AG08395 (cell line): ENCODE results near the gene UPK3A.

Experiments used
- DNase-seq: peaks from one replicate; pipeline ENCODE4 v3.0.0; 2012; ENCODE audit warnings: mixed read lengths, low spot score

UPK3A gene

DNA sequence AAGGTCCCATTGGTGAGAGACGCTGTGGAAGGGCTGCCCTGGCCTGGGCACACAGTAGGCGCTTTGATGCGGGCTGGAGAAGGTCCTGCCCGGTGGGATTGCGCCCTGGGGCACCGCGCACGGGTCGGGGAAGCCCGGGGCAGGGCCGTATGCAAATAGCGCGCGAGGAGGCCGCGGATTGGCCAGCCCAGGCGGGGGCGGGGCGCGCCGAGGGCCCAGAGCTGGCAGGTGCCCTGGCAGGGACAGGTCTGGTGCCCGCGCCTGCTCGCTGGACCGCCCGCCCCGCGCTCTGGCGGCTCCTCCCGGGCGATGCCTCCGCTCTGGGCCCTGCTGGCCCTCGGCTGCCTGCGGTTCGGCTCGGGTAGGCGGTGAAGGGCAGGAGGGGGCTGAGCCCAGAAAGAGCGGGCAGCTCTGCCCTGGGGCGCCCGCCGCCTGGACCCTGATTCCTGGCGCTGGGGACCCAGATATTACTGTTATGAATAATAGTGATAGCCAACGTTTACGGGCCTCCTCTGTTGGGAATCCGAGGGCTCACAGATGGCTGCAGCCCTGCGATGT is at the start of gene UPK3A:
TSS of gene UPK3A (plus strand) at position 245 of the 558 bp plus-strand sequence. CDS start at position 310, 65 bp downstream.
- DNase-seq = no peak

GRCh38 chr22:45235101-45235777 is 49.5 kb upstream of the UPK3A start:
- no peak for DNase-seq

DNA sequence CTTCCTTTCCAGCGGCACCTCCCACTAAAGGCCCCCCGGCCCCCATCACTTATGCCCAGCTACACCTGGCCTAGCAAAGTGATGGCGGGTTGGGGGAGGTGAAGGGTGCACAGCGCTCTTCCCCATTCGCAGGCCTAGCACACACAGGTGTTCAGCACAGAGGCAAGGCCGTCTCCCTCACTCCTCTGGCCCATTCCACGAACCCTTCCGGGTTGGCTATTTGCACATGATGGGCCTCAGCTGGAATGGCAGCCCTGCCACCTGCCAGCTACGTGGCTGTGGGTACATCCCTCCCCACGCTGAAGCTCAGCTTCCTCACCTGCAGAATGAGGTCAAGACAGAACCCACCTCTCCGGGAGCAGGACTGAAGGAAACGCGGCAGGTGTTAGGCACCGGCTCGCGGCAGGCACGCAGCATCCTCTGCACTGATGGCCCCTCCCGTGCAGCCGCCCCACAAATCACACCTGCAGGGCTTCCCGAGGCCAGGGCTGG is 48.9 kb upstream of the UPK3A start:
- DNase-seq = no peak

DNA sequence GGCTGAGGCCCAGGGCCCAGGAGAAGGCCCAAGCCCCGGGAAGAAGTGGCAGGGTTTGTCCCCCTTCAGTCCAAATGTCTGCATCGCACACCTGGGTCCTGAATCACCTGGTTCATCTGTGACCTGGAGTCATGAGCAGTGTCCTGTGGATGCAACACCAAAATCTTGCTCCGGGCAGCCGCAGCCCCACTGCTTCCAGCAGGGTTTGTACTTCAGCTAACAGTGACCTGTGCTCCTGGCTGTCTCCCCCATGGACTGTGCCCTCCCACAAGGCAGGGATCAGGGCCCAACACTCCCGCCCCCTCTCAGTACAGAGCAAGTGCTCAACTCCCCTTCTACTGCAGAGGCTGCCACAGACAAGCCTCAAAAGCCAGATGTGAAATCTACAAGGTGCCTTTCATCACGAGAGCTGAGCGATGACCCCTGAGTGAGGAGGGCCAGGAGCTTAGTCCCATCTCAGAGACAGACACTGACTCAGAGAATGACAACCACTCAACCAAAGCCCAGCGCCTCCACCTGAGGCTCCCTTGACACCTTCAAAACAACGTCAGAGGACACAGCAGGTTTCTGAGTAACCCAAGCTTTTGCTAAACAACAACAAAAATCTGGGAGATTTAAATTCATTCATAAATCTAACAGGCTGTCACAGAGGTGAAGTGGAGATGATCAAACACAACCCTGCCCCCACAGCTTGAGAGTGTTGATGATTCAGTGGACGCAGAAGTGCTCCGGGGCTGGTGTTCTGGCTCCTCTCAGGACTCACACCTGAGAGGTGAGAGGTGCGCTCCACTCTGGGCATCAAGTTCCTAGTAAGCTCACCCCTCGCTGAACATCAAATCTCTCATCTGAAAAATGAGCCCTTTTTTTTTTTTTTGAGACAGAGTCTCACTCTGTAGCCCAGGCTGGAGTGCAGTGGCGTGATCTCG is 47.4 kb upstream of the UPK3A start:
- DNase-seq = no peak

- DNase-seq = no peak
These were observed 46.4 kb upstream of the UPK3A start for GRCh38 chr22:45238076-45238956.

DNA sequence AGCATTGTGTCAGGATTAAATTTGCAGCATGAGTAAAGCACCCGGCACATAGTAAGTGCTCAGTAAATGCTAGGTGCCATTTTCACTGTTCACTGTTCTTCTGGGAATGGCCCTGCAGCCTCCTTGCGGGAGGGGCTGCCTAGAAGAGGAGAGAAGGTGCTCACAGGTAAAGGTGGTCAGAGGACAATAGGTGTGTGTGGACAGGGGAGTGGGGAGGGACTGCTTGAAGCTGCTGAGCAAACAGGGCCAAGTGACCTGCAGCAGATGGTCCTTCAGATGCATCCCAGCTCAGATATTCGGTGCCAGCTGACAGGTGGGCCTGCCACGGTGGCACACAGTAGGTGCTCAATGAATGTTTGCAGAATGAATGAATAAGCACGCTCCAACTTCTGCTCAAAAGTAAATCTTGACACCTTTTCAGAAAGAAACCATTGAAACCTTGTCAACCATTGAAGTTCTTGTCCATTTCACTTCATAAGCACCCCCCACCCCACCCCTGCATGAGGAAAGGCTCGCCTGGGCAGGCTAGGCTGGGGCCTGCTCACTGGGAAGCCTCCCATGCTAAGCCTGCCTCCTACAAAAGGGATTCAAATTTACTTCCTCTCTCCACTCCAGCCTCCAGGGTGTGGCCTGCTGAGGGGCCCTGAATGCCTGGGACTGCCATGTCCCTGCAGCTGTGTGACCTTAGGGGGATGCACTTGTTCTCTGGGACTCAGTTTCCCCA is 45.6 kb upstream of the UPK3A start:
- DNase-seq = no peak

DNA sequence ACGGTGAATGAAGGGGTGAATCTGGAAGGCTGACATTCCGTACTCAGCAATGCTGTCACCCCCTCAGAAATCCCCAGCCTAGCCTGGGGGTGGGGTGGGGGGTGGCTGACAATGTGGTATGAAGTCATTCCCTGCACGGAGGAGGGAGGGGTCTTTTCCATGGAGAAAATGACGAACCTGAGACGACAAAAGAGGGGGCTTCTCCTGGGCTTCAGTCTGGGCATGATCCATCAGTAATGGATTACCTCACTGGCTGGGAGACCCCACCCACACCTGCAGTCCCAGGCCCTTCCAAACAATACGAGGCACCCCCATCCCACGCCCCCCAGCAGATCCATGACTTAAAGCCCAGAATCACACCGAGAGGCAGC is 45.1 kb upstream of the UPK3A start:
- DNase-seq = no peak

- no peak for DNase-seq
These were observed 44.5 kb upstream of the UPK3A start for GRCh38 chr22:45240104-45240809.

DNA sequence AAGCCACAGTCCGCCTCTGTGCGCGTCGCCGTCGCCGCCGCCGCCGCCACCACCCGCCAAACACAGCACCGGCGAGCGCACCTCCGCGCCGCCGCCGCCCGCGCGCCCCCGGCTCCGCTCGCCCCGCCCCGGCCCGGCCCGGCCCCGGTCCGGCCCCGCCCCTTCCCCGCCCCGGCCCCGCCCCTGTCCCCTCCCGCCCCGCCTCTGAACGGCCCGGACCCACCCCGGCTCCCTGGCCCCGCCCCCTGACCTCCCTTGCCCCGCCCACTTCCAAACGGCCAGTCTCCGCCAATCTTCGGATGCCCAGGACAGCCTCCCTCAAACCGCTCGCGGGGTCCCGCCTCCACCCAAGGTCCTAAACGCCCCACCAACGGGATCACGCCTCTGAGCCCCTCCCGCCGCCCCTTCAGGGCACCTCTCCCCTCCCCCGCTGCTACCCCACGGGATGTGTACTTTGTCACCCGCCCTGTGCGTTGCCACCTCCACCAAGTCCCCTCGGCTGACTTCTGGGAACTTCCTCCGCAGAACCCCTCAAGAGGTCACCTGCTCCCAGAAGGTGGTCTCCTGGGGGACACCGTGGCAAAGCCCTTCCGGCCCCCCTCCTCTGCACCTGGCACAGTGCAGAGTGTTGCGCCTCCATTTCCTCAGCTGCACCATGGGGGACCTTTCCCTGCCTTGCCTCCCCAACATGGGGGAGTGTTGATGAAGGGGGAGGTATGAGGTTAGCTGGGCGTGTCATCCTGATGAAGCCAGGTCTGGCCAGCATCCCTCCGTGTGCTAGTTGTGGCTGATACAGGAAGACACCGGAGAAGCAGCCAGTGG is 43.7 kb upstream of the UPK3A start, which contains the start of gene KIAA0930:
TSS of gene KIAA0930 (minus strand) at position 85 of the 822 bp plus-strand sequence. CDS start 191 bp downstream, outside the sequence.
- peak; percentile 97 for DNase-seq

GRCh38 chr22:45242778-45243191 is 42.0 kb upstream of the UPK3A start:
- no peak for DNase-seq

DNA sequence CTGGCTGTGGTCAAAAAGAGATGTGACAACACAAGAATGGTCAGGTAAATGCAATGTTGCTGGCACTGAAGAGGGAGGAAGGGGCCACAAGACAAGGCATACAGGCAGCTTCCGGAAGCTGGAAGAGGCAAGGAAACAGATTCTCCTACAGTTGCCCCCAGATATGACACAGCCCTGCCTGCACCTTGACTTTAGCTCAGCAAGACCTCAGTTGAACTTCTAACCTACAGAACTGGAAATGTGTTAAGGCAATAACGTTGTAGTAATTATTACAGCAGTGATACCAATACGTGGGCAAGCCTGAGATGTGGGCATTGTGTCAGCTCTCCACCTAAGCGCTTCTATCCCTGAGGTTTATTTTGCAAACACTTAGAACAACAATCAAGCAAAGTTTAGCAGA is 39.8 kb upstream of the UPK3A start:
- no peak for DNase-seq

DNA sequence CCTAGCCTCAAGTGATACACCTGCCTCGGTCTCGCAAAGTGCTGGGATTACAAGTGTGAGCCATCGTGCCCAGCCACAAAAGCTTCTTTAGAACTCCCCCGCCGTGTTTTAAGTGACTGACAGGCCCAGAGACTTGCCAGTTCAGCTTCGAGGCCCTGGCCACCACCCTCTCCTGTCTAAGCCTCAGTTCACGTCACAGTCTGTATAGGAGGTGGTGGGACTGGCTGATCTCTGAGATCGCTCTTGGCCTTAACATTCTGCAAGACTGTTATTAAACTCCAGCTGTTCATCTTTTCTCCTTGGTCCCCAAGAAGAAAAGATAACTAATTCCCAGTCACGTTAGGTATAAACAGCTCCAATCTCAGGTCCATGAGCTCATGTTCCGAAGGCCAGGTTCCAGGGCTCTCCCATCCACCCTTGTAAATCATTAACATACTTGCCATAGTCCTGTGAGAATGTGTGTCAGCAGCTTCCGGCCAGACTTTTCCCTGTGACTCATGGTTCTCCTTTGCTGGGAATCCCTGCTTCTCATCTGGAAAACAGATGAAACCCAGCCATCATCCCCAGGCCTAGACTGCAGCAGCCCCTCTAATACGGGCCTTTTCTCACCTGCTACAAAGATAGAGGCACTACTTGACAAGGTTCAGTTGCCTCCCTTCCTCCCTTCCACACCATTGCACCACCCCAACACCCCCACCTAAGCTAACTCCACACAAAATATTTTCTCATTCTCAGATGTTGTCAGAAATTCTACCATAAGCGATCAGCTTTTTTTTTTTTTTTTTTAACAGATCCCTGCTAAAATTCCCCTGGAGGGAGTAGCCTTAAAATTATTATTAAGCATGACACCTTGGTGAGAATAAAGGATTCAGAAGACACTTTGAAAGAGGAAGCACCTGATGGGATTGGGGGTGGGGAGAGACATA is 38.4 kb upstream of the UPK3A start:
- DNase-seq = peak; percentile 94

GRCh38 chr22:45248832-45249561 is 35.8 kb upstream of the UPK3A start:
- DNase-seq = no peak

DNA sequence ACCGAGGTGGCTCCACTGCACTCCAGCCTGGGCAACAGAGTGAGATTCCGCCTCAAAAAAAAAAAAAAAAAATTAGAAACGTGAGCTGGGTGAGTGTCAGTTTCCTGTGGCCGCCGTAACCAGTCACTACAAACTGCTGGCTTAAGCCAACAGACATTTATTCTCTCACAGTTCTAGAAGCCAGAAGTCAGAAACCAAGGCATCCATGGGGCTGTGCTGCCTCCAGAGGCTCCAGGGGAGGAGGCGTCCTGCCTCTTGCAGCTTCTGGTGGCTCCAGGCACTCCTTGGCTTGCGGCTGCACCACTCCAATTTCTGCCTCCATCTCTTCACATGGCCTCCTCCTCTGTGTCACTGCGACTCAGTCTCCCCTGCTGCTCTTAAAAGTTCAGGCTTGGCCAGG is 32.9 kb upstream of the UPK3A start:
- DNase-seq = no peak

- DNase-seq = no peak
These were observed 31.6 kb upstream of the UPK3A start for GRCh38 chr22:45253039-45253641.

GRCh38 chr22:45254388-45254787 is 30.4 kb upstream of the UPK3A start:
- no peak for DNase-seq

GRCh38 chr22:45254789-45255278 is 29.9 kb upstream of the UPK3A start:
- DNase-seq = no peak
